Peyer's patch (tissue), 4 donors: Measurements from ENCODE around the gene SHC2. TPM values are rescaled to one million over a fixed set of nuclear protein-coding genes. Genes with fewer than 3 reads are reported as not detected.

Experiments used
- DNase-seq, 3 donors: peaks; one replicate each; pipeline ENCODE4 v3.0.0-alpha.2; 2017 to 2019
- H3K27ac ChIP-seq, 4 donors: fragments of 200-600 bp; sonication (generic); one replicate each; pipeline ENCODE4 v1.5.1; 2016 to 2019
- H3K27me3 ChIP-seq, 2 donors: fragments of 200-600 bp; sonication (generic); one replicate each; pipeline ENCODE4 v1.5.1; 2019
- H3K36me3 ChIP-seq, 3 donors: fragments of 200-600 bp; sonication (generic); one replicate each; pipeline ENCODE4 v1.5.1; 2016 to 2019
- H3K4me1 ChIP-seq, 4 donors: fragments of 200-600 bp; sonication (generic); one replicate each; pipeline ENCODE4 v1.5.1; 2016 to 2019
- H3K4me3 ChIP-seq, 4 donors: fragments of 200-600 bp; sonication (generic); 1 replicate in 3 of 4; 2 replicates in 1 of 4; pipeline ENCODE4 v1.5.1; 2016 to 2019; ENCODE audit warnings: mild to moderate bottlenecking in 1 of 4
- H3K9me3 ChIP-seq, 4 donors: fragments of 200-600 bp; sonication (generic); one replicate each; pipeline ENCODE4 v1.5.1; 2016 to 2019; ENCODE audit warnings: mild to moderate bottlenecking in 1 of 4
- POLR2A ChIP-seq, 2 donors: fragments of 450-650 bp; IDR thresholded peaks; one replicate each; pipeline ENCODE4 v1.5.1; 2017; ENCODE audit warnings: antibody characterized with exemption in 2 of 2, mild to moderate bottlenecking in 2 of 2, moderate library complexity in 2 of 2
- total RNA-seq, 4 donors: library from RNA; depleted of rRNA; stranded (reverse); fragments of >200 nt; gene quantifications; one replicate each; pipeline ENCODE4 v1.1.0, GENCODE V29; 2016
- TF ChIP-seq, protein P1 (sequence below), 6 experiments: fragments of 450-650 bp in 4 of 6; fragments of 200-600 bp in 2 of 6; sonication (generic) in 1 of 6; IDR thresholded peaks; one replicate each; pipeline ENCODE4 v1.5.1; 2017 to 2019; ENCODE audit warnings: antibody characterized with exemption in 6 of 6, mild to moderate bottlenecking in 3 of 6, moderate library complexity in 1 of 6

SHC2 gene
- total RNA-seq, 4 donors from 2014 or later = 9.5 to 33.0 (median 18.3) TPM

DNA sequence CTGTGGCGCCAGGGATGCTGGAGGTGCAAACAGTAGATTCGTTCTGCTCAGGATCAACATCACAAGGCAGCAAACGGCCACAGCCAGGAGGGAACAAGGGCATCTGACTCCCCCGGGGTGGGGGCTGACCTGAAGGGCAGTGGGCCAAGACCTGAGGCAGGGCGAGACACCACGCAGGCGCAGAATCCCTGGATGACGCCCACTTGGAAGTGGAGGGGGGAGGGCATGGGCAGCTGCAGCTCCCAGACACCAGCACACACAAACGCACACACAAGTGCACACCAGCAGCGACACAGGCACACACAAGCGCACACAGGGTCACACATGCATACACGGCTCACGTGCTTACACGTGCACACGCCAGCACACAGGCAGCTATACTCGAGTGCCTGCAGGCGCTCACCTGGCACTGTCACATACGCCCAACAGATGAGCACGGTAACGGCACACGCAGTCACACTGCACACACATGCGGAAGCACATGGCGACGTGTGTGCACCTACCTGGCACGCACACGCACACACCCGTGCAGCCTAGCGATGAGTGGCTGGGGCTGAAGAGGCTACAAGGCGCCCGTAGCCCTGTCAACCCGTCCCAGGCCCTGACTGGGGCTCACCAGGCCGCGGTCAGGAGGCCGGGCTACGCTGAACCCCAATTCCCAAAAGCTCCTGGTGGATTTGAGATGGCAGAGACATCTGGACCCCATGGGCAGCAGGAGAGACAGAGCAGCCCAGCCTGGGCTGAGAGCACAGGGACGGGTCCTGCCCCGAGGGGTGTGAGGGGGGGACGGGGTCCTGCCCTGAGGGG lies 57.4 kb downstream of the SHC2 start:
- Histone ChIP-seq H3K27me3 (peaks cover 0 to 18% of the 10 kb centered on the region in 2 donors), H3K9me3 (no peaks in the 10 kb centered on the region), H3K4me3 (no peak overlapping the region), H3K36me3 (no peaks in the 10 kb centered on the region), H3K4me1 (peaks cover 0 to 12% (median 3%) of the 10 kb centered on the region in 4 donors), H3K27ac (no peak overlapping the region)
- DNase-seq = peak in 1 of 3 donors; percentile 8
- no peak for TF ChIP-seq POLR2A (IDR thresholded peaks at IDR 0.05)
- TF ChIP-seq, protein P1, sequence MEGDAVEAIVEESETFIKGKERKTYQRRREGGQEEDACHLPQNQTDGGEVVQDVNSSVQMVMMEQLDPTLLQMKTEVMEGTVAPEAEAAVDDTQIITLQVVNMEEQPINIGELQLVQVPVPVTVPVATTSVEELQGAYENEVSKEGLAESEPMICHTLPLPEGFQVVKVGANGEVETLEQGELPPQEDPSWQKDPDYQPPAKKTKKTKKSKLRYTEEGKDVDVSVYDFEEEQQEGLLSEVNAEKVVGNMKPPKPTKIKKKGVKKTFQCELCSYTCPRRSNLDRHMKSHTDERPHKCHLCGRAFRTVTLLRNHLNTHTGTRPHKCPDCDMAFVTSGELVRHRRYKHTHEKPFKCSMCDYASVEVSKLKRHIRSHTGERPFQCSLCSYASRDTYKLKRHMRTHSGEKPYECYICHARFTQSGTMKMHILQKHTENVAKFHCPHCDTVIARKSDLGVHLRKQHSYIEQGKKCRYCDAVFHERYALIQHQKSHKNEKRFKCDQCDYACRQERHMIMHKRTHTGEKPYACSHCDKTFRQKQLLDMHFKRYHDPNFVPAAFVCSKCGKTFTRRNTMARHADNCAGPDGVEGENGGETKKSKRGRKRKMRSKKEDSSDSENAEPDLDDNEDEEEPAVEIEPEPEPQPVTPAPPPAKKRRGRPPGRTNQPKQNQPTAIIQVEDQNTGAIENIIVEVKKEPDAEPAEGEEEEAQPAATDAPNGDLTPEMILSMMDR (IDR thresholded peaks at IDR 0.05) = no peak

DNA sequence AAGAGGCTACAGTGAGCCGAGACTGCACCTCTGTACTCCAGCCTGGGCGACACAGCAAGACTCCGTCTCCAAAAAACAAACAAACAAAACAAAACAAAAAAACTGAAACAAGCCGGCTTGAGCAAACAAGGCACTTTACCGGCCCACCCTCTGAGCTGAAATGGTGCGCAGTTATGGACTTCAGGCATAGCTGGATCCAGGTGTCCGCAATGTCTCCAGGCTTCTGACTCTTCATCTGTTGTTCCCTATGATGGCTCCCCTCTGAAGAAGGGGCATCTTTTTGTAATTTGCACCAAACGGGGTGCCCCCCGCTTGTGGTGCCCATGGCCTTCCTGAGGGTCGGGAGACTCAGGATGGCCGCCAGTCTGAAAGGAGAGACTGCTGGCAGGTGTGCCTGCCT lies 58.0 kb downstream of the SHC2 start:
- Histone ChIP-seq H3K36me3 (no peaks in the 10 kb centered on the region), H3K4me3 (no peak overlapping the region), H3K27me3 (peaks cover 0 to 11% of the 10 kb centered on the region in 2 donors), H3K4me1 (peaks cover 0 to 7% (median 0%) of the 10 kb centered on the region in 4 donors), H3K27ac (no peak overlapping the region), H3K9me3 (no peaks in the 10 kb centered on the region)
- no peak for TF ChIP-seq POLR2A (IDR thresholded peaks at IDR 0.05)
- TF ChIP-seq, protein P1 (IDR thresholded peaks at IDR 0.05) = no peak
- no peak for DNase-seq

DNA sequence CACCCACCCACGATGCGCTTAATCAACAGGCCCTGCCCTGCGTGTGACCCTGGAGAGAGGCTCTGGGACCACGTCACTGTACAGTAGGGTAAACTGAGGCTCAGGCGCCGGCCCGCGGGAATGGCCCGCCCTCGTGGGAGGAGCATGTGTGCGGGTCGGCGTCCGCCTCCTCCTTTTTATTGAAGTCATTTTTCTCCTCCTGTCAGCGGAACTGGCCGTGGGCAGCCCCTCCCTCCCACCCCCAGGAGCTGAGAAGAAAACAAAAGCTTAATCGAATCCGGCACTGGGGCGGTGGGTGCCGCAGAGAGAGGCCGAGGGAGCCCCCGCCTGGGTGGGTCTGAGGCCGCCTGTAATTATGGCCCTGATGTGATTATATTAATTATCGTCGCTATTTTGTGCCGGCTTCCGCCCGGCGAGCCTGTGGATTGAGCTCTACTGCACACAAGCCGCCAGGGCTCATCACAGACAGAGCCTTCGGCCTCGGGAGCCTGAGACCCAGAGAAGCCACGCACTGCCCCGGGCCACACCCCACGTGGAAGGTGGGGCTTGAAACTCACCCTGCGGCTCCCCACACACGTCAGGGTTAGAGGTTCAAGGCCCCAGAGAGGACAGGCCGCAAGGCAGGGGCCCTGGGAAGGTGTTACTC lies 58.8 kb downstream of the SHC2 start:
- Histone ChIP-seq H3K4me3 (no peak overlapping the region), H3K9me3 (no peaks in the 10 kb centered on the region), H3K27ac (no peak overlapping the region), H3K27me3 (peaks cover 0 to 6% of the 10 kb centered on the region in 2 donors), H3K4me1 (peaks cover 0 to 7% (median 0%) of the 10 kb centered on the region in 4 donors), H3K36me3 (no peaks in the 10 kb centered on the region)
- peak in 1 of 3 donors; percentile 37 for DNase-seq
- TF ChIP-seq, protein P1 (IDR thresholded peaks at IDR 0.05) = no peak
- TF ChIP-seq POLR2A (IDR thresholded peaks at IDR 0.05) = no peak

- H3K27me3 ChIP-seq = peaks cover 0 to 6% of the 10 kb centered on the region in 2 donors
- H3K4me1 ChIP-seq = peaks cover 0 to 7% (median 0%) of the 10 kb centered on the region in 4 donors
- TF ChIP-seq, protein P1 (IDR thresholded peaks at IDR 0.05) = no peak
- TF ChIP-seq POLR2A (IDR thresholded peaks at IDR 0.05) = no peak
- no peaks in the 10 kb centered on the region for H3K36me3 ChIP-seq
- H3K4me3 ChIP-seq = no peak overlapping the region
- DNase-seq = peak in 1 of 3 donors; percentile 34
- H3K9me3 ChIP-seq = no peaks in the 10 kb centered on the region
- H3K27ac ChIP-seq = no peak overlapping the region
These were observed 59.6 kb downstream of the SHC2 start for GRCh38 chr19:400976-401865.

DNA sequence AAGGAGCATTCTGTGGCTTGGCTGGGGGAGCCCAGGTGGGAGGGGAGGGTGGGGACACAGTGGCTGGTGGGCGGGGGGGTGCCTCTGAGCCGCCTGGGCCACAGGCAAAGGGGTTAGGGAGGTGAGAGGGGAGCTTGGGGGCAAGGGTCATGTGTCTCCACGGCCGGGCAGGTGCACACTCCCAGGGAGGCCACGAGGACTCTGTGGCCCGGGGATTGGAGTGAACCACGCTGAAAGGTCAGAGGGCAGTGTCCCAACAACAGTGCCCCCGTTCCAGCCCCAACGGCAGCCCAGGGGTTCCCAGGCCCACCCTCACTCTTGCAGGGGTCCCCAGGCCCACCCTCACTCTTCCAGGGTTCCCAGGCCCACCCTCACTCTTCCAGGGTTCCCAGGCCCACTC lies 61.5 kb downstream of the SHC2 start:
- Histone ChIP-seq H3K4me1 (no peaks in the 10 kb centered on the region), H3K4me3 (no peak overlapping the region), H3K9me3 (no peaks in the 10 kb centered on the region), H3K36me3 (no peaks in the 10 kb centered on the region), H3K27ac (no peak overlapping the region), H3K27me3 (peaks cover 0 to 6% of the 10 kb centered on the region in 2 donors)
- no peak for DNase-seq
- TF ChIP-seq, protein P1 (IDR thresholded peaks at IDR 0.05) = no peak
- TF ChIP-seq POLR2A (IDR thresholded peaks at IDR 0.05) = no peak
